ENCODE measurements around the gene CERCAM.

GRCh38 chr9:128392302-128393144 is 28.1 kb upstream of the CERCAM start:
- TF ChIP-seq CTCF (IDR thresholded peaks at IDR 0.05) (no peak), POLR2A (IDR thresholded peaks at IDR 0.05) (no peak)
